Osteocyte (in vitro differentiated cells): Measurements from ENCODE around the gene LAMB1. TPM values are rescaled to one million over a fixed set of nuclear protein-coding genes. Genes with fewer than 3 reads are reported as not detected.

Experiments used
- DNase-seq: peaks from one replicate; pipeline ENCODE4 v3.0.0; 2021; ENCODE audit warnings: mixed read lengths; ENCODE audit not compliant: unreplicated experiment; ENCODE audit errors: extremely low spot score
- H3K27ac Mint-ChIP-seq: one replicate; pipeline ENCODE4 v1.8.0; 2021; ENCODE audit warnings: mild to moderate bottlenecking, mixed read lengths; ENCODE audit not compliant: unreplicated experiment
- H3K27me3 Mint-ChIP-seq: one replicate; pipeline ENCODE4 v1.8.0; 2021; ENCODE audit warnings: mixed read lengths; ENCODE audit not compliant: unreplicated experiment
- H3K36me3 Mint-ChIP-seq: one replicate; pipeline ENCODE4 v1.8.0; 2021; ENCODE audit warnings: mixed read lengths; ENCODE audit not compliant: unreplicated experiment
- H3K4me1 Mint-ChIP-seq: one replicate; pipeline ENCODE4 v1.8.0; 2021; ENCODE audit warnings: mixed read lengths; ENCODE audit not compliant: unreplicated experiment
- H3K4me3 Mint-ChIP-seq: one replicate; pipeline ENCODE4 v1.8.0; 2021; ENCODE audit warnings: mild to moderate bottlenecking, moderate library complexity, mixed read lengths; ENCODE audit not compliant: unreplicated experiment
- H3K9me3 Mint-ChIP-seq: one replicate; pipeline ENCODE4 v1.8.0; 2021; ENCODE audit warnings: mixed read lengths; ENCODE audit not compliant: unreplicated experiment
- CTCF ChIP-seq: fragments of 200-600 bp; sonication (generic); IDR thresholded peaks from 2 replicates; pipeline ENCODE4 v1.5.0; 2021; ENCODE audit warnings: antibody characterized with exemption, mild to moderate bottlenecking, moderate library complexity
- total RNA-seq: library from RNA; stranded (reverse); gene quantifications from 2 replicates; pipeline ENCODE4 v1.2.1, GENCODE V29; 2021

The LAMB1 gene
- total RNA-seq, 1 donor from 2014 or later, result 1,014 TPM

- no peaks in the 10 kb centered on the region for H3K9me3 Mint-ChIP-seq
- H3K4me1 Mint-ChIP-seq, result peaks cover 78% of the 10 kb centered on the region
- H3K4me3 Mint-ChIP-seq, result no peak overlapping the region
- H3K36me3 Mint-ChIP-seq, result peaks cover 78% of the 10 kb centered on the region
- DNase-seq, result no peak
- no peaks in the 10 kb centered on the region for H3K27me3 Mint-ChIP-seq
- no peak for TF ChIP-seq CTCF
- peak overlapping the region; percentile 83 for H3K27ac Mint-ChIP-seq
Measured at GRCh38 chr7:107934991-107935770, 67.8 kb downstream of the LAMB1 start.

- Mint-ChIP-seq H3K4me3 (no peak overlapping the region), H3K9me3 (no peaks in the 10 kb centered on the region), H3K4me1 (peaks cover 61% of the 10 kb centered on the region), H3K36me3 (peaks cover 83% of the 10 kb centered on the region), H3K27ac (peak overlapping the region; percentile 83), H3K27me3 (no peaks in the 10 kb centered on the region)
- DNase-seq, result no peak
- no peak for TF ChIP-seq CTCF
Measured at GRCh38 chr7:107933386-107934013, 69.5 kb downstream of the LAMB1 start.

GRCh38 chr7:107932805-107933204 lies 70.2 kb downstream of the LAMB1 start:
- Mint-ChIP-seq H3K36me3 (peaks cover 88% of the 10 kb centered on the region), H3K4me1 (peaks cover 54% of the 10 kb centered on the region), H3K9me3 (no peaks in the 10 kb centered on the region), H3K27me3 (no peaks in the 10 kb centered on the region), H3K27ac (peak overlapping the region; percentile 58), H3K4me3 (no peak overlapping the region)
- no peak for TF ChIP-seq CTCF
- DNase-seq, result no peak

GRCh38 chr7:107931740-107932515 lies 71.0 kb downstream of the LAMB1 start:
- Mint-ChIP-seq H3K27me3 (no peaks in the 10 kb centered on the region), H3K4me1 (peaks cover 53% of the 10 kb centered on the region), H3K9me3 (no peaks in the 10 kb centered on the region), H3K27ac (peak overlapping the region; percentile 58), H3K36me3 (peaks cover 90% of the 10 kb centered on the region), H3K4me3 (no peak overlapping the region)
- no peak for DNase-seq
- no peak for TF ChIP-seq CTCF

- Mint-ChIP-seq H3K27ac (peak overlapping the region; percentile 45), H3K27me3 (no peaks in the 10 kb centered on the region), H3K4me3 (no peak overlapping the region), H3K4me1 (peaks cover 41% of the 10 kb centered on the region), H3K9me3 (no peaks in the 10 kb centered on the region), H3K36me3 (peaks cover 88% of the 10 kb centered on the region)
- no peak for TF ChIP-seq CTCF
- no peak for DNase-seq
Measured at GRCh38 chr7:107926481-107926880, 76.5 kb downstream of the LAMB1 start.
